NCI-H187 treated with DMSO at 0.1 percent for 48 hours (cell line): Measurements from ENCODE around the gene SMIM7.

Source experiments
- DNase-seq: peaks from one replicate; lab custom pipeline; 2025; lab: John Stamatoyannopoulos, UW

SMIM7 gene

GRCh38 chr19:16621165-16621800, 38.7 kb downstream of the SMIM7 start:
- no peak for DNase-seq

DNA sequence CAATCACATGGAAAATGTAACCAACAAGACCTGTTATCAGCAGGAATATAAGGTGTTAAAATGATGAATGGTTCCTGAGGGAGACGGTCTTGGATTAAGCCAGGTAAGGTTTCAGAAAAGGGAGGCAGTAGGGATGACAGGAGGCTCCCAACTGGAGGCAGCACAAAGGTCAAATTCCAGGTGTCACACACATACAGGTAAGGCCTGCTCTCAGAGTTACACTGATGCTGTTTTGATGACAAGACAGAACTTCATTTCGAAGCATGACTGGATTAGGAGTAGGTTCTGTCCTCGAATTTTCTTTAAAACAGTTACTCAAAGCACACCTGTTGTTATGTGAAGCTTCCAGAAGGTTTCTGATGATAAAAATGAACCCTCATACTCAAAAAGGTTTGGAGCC, 39.4 kb downstream of the SMIM7 start:
- DNase-seq = no peak

GRCh38 chr19:16620018-16620417, 39.9 kb downstream of the SMIM7 start:
- DNase-seq = no peak

GRCh38 chr19:16619457-16619856, 40.5 kb downstream of the SMIM7 start:
- DNase-seq = no peak

- DNase-seq = no peak
Observed at GRCh38 chr19:16618248-16618647, 41.7 kb downstream of the SMIM7 start.

GRCh38 chr19:16615808-16616207, 44.1 kb downstream of the SMIM7 start:
- no peak for DNase-seq

DNA sequence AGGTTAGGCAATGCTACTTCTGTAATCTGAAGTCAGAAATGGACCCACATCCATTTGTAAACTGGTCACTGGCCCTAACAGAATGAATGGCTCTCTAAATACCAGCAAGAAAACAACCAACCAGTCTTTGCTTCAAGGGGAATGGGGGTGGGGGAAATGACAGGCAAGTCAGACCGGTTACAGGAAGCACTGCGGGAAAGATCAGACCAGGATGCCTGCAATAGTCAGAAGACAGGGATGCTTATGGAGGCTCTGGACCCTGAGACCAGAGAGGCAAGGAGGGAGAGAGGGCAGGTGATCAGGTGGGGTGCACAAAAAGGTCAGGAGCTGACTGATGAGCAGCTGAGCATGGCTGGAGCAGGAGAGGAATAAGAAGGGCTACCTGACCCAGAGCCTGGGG, 45.0 kb downstream of the SMIM7 start:
- DNase-seq = no peak

DNA sequence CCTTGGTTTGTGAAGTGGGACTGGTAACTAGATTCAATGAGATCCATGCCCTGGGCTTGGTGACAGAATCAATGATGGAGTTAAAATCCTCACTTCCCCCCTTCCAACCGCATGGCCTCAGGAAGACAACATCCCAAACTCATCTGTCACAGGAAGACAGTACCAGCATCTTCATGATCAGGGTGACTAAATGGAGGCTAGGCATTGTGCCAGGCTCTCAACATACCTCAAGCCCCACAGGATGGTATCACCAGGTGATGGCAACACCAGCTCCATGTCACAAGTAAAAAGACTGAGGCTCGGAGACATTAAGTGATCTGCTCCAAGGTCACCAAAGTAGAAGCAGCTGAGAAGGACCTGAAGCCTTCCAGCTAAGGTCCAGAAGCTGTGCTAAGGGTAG, 46.1 kb downstream of the SMIM7 start:
- DNase-seq = no peak

DNA sequence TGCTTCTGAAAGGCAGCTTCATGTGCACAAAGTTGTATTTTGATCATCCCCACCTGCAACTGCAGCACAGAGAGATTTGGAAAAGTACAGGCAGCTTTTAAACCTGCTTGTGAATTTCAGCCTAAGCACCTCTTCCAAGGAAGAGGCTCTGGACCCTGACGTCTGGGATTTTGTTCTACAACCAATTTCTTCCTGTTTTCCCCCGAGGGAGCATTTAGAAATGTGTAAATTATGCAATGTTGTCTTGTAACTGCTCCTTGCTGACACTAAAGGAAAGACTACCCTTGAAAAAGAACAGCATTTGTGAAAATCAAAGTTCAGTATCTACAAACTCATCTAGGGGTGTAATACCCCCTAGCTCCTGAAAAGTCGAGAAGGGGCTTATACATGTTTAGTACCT, 47.3 kb downstream of the SMIM7 start:
- DNase-seq = no peak

GRCh38 chr19:16611121-16611520, 48.8 kb downstream of the SMIM7 start:
- no peak for DNase-seq

DNA sequence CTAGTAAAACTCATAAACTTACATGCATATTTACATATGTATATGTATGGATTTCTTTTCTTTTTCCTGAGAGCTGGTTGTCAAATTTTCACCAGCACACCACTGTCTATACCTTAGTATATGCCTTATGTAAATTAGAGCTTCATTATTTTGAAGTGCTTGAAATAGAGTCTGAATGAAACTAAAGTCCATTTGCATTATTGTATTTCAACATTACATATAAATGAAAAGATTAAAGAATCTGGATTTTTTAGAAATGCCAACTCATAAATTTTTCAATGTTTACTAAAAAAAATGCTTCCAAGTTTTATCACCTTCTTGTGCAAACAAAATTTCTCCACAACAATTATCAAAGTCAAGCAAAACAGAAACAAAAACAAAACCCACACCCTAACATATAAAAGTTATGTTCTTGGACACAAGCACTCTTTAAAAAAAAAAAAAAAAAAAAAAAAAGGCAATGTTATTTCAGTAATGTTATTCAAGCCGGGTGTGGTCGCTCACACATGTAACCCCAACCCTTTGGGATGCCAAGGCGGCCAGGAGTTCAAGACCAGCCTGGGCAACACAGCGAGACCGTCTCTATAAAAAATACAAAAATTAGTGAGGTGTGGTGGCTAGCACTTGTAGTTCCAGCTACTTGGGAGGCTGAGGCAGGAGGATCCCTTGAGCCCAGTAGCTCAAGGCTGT, 50.3 kb downstream of the SMIM7 start:
- DNase-seq = no peak

GRCh38 chr19:16608290-16608739, 51.6 kb downstream of the SMIM7 start:
- DNase-seq = no peak

DNA sequence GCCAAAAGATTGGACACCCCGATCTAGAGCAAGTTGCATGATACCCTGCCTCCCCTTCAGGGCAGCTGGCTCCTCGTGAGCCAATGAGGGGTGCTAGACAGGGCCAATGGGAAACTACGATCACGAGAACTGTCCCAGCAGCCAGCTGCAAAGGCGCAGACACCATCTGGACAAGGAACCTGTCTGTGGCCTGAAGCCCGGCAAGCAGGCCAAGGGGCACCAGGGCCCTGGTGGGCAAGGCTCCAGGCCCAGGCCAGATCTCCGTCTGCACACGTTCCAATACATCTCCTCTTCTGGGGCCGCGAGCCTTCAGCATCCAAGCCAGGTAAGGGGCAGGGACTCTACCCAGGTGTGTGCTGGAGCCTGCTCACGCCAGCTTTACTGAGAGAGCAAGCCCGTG, 52.1 kb downstream of the SMIM7 start:
- no peak for DNase-seq

GRCh38 chr19:16605553-16605994, 54.4 kb downstream of the SMIM7 start:
- no peak for DNase-seq

GRCh38 chr19:16605115-16605514, 54.8 kb downstream of the SMIM7 start:
- no peak for DNase-seq

DNA sequence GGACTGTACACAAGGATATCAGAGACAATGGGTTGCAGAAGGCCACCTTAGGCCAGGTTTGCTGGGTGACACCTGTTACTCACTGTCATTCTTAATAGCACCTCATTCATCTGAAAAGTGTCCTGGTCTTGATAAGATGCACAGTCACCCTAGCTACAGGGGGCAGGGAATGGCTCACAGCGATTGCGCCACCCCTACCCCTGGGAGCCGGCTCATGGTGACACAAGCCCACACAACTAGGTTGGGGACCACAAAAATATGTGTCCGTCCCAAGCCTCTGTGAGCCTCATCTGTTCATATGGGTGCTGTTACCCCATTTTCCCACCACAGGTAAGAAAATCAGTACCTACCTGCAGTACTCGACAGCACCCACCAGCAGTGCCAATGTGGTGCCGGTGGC, 55.3 kb downstream of the SMIM7 start:
- DNase-seq = no peak

DNA sequence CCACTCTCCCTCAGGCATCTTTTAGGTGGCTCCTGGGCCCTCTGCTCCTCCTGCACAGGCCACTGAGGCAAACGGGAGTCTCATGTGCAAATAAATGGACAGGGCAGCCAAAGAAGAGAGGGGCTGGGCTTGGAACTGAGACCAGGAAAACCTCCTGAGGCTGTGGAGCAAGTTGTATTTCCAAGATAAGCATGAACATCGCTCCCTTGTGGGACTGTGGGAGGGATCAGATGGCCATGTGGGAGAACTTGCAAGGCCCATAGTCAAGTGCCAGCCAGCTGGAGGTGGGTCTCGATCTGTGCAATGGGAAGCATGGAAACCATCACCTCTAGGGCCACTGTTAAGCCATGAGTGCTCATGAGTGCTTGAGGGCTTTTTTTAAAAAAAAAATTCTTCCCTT, 56.9 kb downstream of the SMIM7 start:
- no peak for DNase-seq

DNA sequence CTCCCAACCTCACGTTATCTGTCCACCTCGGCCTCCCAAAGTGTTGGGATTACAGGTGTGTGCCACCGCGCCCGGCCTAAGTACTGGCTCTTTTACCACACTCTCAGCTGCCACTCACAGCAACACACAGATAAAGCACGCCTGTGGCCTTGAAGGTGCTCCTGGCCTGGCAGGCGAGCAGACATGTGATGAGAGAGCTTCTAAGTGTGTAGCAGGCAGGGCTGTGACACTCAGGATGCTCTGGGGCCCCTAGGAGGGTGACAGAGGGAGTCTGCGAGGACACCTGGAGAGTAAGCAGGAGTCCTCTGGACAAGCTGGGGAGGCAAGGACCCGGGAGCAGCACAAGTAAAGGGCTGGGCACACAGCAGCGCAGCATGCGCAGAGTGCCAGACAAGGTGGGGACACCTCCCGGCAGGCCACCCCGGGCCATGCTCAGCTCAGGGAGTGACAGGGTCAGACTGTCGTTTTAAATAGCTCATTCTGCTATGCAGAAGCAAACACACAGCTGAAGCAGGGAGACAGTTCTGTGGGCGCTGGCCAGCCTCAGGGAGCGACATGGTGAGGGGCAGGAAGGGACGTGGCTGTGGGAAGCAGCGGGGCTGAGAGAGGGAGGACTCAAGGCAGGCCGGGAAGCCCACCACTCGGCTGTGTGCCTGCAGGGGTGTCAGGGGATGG, 58.4 kb downstream of the SMIM7 start:
- DNase-seq = no peak

DNA sequence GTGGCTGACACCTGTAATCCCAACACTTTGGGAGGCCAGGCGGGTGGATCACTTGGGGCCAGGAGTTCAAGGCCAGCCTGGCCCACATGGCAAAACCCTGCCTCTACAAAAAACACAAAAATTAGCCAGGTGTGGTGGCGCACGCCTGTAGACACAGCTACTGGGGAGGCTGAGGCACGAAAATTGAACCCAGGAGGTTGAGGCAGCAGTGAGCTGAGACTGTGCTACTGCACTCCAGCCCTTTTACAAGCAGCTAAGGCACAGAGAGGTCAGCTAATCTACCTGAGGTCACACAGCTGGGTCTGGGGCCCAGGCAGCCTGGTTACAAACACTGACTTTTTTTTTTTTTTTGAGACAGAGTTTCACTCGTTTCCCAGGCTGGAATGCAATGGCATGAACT, 59.1 kb downstream of the SMIM7 start:
- no peak for DNase-seq

DNA sequence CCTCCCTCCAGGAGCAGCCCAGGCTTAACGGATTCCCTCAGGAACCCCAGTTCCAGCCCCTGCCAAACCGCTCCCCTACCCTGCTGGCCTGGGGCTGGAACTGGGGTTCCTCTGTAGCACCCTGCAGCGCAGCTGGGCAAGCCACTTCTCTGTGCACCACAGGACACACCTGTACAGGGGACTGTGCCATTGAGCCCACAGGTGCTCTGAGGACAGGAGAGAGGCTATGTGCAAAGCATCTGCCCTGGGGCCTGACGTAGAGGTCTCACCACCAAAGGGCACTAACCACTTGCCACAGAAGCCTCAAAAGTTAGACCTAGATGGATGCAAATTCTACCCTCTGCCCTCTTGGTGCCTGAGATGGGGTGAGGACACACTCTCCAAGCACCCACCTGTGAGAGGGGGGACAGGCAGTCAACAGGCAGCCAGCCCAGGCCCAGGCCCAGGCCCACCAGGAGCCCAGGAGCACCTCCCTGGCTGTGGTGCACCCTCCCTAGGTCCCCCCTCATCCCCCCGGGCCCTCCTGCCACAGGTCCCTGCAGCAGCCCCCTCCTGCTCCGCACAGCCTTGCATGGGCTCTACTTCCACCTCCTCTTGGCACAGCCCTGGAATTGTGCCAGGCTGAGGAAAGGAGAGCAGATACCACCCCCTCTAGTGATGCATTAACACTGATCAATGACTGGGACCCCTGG, 60.1 kb downstream of the SMIM7 start:
- no peak for DNase-seq

DNA sequence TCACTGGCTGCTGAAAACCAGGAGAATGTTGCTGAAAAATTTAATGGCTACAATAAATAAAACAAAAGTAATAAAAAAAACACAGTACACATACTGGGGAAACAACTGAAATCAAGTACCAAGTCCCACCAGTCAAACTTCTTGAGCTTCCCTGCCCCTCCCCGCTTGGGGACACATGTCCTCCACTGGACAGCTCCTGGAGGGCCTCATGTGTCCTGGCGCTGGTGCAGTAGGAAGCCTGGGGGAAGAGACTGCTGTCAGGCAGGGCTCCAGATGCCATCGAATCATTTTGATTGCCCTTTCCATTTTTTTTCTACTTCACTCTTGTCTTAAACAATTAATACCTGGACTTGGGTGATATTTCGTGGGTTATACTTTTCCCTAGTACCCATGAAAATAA, 61.1 kb downstream of the SMIM7 start:
- no peak for DNase-seq

DNA sequence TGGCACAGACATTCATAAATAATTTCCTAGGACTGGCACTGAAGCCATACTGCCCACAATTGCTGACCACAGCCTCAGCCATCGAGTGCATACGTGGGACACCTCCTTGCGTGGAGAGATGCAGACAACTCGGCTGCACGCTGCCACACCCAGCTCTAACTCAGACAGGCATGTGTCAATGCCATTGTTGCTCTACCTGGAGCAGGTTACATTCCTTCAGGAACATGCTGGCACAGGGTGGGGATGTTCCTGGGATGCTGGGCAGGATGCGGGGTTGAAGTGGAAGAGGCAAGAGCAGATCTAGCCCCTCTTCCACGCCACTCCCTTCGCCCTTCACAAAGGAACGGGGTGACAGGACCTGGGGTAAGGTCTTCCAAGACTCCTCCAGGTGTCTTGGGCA, 63.5 kb downstream of the SMIM7 start:
- DNase-seq = no peak
